Measurements from ENCODE around the gene CFAP251. TPM values are rescaled to one million over a fixed set of nuclear protein-coding genes. Genes with fewer than 3 reads are reported as not detected.

Gene CFAP251
- total RNA-seq, 1 donor from 2014 or later: 2.8 TPM

GRCh38 chr12:122049827-122050226 is 131.4 kb downstream of the CFAP251 start:
- no peak for TF ChIP-seq CTCF (IDR thresholded peaks at IDR 0.05; ENCODE audit: partially characterized antibody, unreplicated experiment)
- Mint-ChIP-seq H3K4me3 (ENCODE audit: unreplicated experiment) (no peak overlapping the region), H3K9me3 (ENCODE audit: unreplicated experiment) (peaks cover 11% of the 10 kb centered on the region), H3K27ac (ENCODE audit: unreplicated experiment) (peak overlapping the region; percentile 8), H3K27me3 (ENCODE audit: unreplicated experiment) (peaks cover 5% of the 10 kb centered on the region), H3K4me1 (ENCODE audit: low read depth, unreplicated experiment) (peaks cover 1% of the 10 kb centered on the region), H3K36me3 (ENCODE audit: unreplicated experiment) (no peaks in the 10 kb centered on the region)
- DNase-seq: no peak

GRCh38 chr12:122050706-122051105 is 132.3 kb downstream of the CFAP251 start:
- H3K27me3 Mint-ChIP-seq (ENCODE audit: unreplicated experiment): peaks cover 5% of the 10 kb centered on the region
- no peaks in the 10 kb centered on the region for H3K36me3 Mint-ChIP-seq (ENCODE audit: unreplicated experiment)
- H3K27ac Mint-ChIP-seq (ENCODE audit: unreplicated experiment): no peak overlapping the region
- H3K4me1 Mint-ChIP-seq (ENCODE audit: low read depth, unreplicated experiment): peaks cover 1% of the 10 kb centered on the region
- no peak for DNase-seq
- H3K9me3 Mint-ChIP-seq (ENCODE audit: unreplicated experiment): peaks cover 10% of the 10 kb centered on the region
- H3K4me3 Mint-ChIP-seq (ENCODE audit: unreplicated experiment): no peak overlapping the region
- TF ChIP-seq CTCF (IDR thresholded peaks at IDR 0.05; ENCODE audit: partially characterized antibody, unreplicated experiment): no peak

- H3K27ac Mint-ChIP-seq (ENCODE audit: unreplicated experiment): no peak overlapping the region
These were observed 133.0 kb downstream of the CFAP251 start for GRCh38 chr12:122051231-122051876.

GRCh38 chr12:122052285-122052684 is 133.9 kb downstream of the CFAP251 start:
- TF ChIP-seq CTCF (IDR thresholded peaks at IDR 0.05; ENCODE audit: partially characterized antibody, unreplicated experiment): no peak
- Mint-ChIP-seq H3K27me3 (ENCODE audit: unreplicated experiment) (peaks cover 5% of the 10 kb centered on the region), H3K36me3 (ENCODE audit: unreplicated experiment) (no peaks in the 10 kb centered on the region), H3K27ac (ENCODE audit: unreplicated experiment) (no peak overlapping the region), H3K9me3 (ENCODE audit: unreplicated experiment) (peaks cover 13% of the 10 kb centered on the region), H3K4me3 (ENCODE audit: unreplicated experiment) (no peak overlapping the region), H3K4me1 (ENCODE audit: low read depth, unreplicated experiment) (peaks cover 1% of the 10 kb centered on the region)
- no peak for DNase-seq

More at GRCh38 chr12:122051231-122051876, 133.0 kb downstream of the CFAP251 start:
- no peak overlapping the region for H3K4me3 Mint-ChIP-seq (ENCODE audit: unreplicated experiment)
- H3K9me3 Mint-ChIP-seq (ENCODE audit: unreplicated experiment): peaks cover 10% of the 10 kb centered on the region
- TF ChIP-seq CTCF (IDR thresholded peaks at IDR 0.05; ENCODE audit: partially characterized antibody, unreplicated experiment): no peak
- H3K4me1 Mint-ChIP-seq (ENCODE audit: low read depth, unreplicated experiment): peaks cover 1% of the 10 kb centered on the region
- peaks cover 5% of the 10 kb centered on the region for H3K27me3 Mint-ChIP-seq (ENCODE audit: unreplicated experiment)
- DNase-seq: no peak
- H3K36me3 Mint-ChIP-seq (ENCODE audit: unreplicated experiment): no peaks in the 10 kb centered on the region

Other genes with a start within 250 kb of the CFAP251 start
- gene MORN3, start 248.9 kb upstream of the CFAP251 start, total RNA-seq (ENCODE audit: unreplicated experiment): 1.2 TPM
- 205 TPM for gene TMEM120B, start 205.8 kb upstream of the CFAP251 start, total RNA-seq (ENCODE audit: unreplicated experiment)
- 31.1 TPM for gene RHOF, start 124.9 kb upstream of the CFAP251 start, total RNA-seq (ENCODE audit: unreplicated experiment)
- 35.0 TPM for gene SETD1B, start 114.6 kb upstream of the CFAP251 start, total RNA-seq (ENCODE audit: unreplicated experiment)
- not detected for gene HPD, start 59.7 kb upstream of the CFAP251 start, total RNA-seq (ENCODE audit: unreplicated experiment)
- 53.2 TPM for gene PSMD9, start 29.8 kb upstream of the CFAP251 start, total RNA-seq (ENCODE audit: unreplicated experiment)
- gene BCL7A, start 103.3 kb downstream of the CFAP251 start, total RNA-seq (ENCODE audit: unreplicated experiment): 148 TPM
- gene MLXIP, start 160.2 kb downstream of the CFAP251 start, total RNA-seq (ENCODE audit: unreplicated experiment): 120 TPM